Pulmonary artery endothelial cell (primary cell): ENCODE results near the gene LRCOL1. TPM values are rescaled to one million over a fixed set of nuclear protein-coding genes. Genes with fewer than 3 reads are reported as not detected.

ENCODE experiments used
- total RNA-seq: library from RNA; depleted of rRNA; stranded (reverse); fragments of >200 nt; gene quantifications from 2 replicates; pipeline ENCODE4 v1.2.3, GENCODE V29; 2014

Gene LRCOL1
- total RNA-seq, 1 donor from 2014 or later: not detected

Other genes with a start within 250 kb of the LRCOL1 start
- 4.4 and 5.9 TPM in 2 replicates for gene FBRSL1, start 120.4 kb downstream of the LRCOL1 start, total RNA-seq
- not detected in 2 replicates for gene P2RX2, start 8.2 kb upstream of the LRCOL1 start, total RNA-seq
- 27.6 and 40.9 TPM in 2 replicates for gene POLE, start 76.8 kb upstream of the LRCOL1 start, total RNA-seq
- gene PXMP2, start 77.0 kb upstream of the LRCOL1 start, total RNA-seq: 16.7 and 19.0 TPM in 2 replicates
- gene PGAM5, start 100.3 kb upstream of the LRCOL1 start, total RNA-seq: 89.2 and 100 TPM in 2 replicates
- gene ANKLE2, start 151.2 kb upstream of the LRCOL1 start, total RNA-seq: 45.3 and 78.0 TPM in 2 replicates
- gene GOLGA3, start 218.3 kb upstream of the LRCOL1 start, total RNA-seq: 102 and 140 TPM in 2 replicates